Stromal cell of bone marrow (primary cell): ENCODE measurements around the gene RELT.
A peak's percentile ranks its signal among the peaks of the same experiment; 100 is the strongest.

Experiments
- DNase-seq: peaks from one replicate; pipeline ENCODE4 v3.0.0-alpha.2; 2012; ENCODE audit warnings: low read depth

The RELT gene

GRCh38 chr11:73404506-73405145 lies 28.4 kb downstream of the RELT start:
- DNase-seq = no peak

- no peak for DNase-seq
Observed at GRCh38 chr11:73405146-73405510, 28.9 kb downstream of the RELT start.

- DNase-seq = no peak
Observed at GRCh38 chr11:73406131-73406530, 29.9 kb downstream of the RELT start.

- no peak for DNase-seq
Observed at GRCh38 chr11:73406619-73407018, 30.4 kb downstream of the RELT start.

GRCh38 chr11:73409431-73409830 lies 33.2 kb downstream of the RELT start:
- no peak for DNase-seq

- DNase-seq = no peak
Observed at GRCh38 chr11:73410627-73411026, 34.4 kb downstream of the RELT start.

- no peak for DNase-seq
Observed at GRCh38 chr11:73411031-73411430, 34.8 kb downstream of the RELT start.

- DNase-seq = no peak
Observed at GRCh38 chr11:73412308-73412707, 36.1 kb downstream of the RELT start.

GRCh38 chr11:73413256-73413655 lies 37.1 kb downstream of the RELT start:
- DNase-seq = no peak

GRCh38 chr11:73414977-73415651 lies 38.9 kb downstream of the RELT start:
- peak; percentile 69 for DNase-seq

- peak; percentile 58 for DNase-seq
Observed at GRCh38 chr11:73415854-73416615, 39.8 kb downstream of the RELT start.

GRCh38 chr11:73416786-73417185 lies 40.6 kb downstream of the RELT start:
- DNase-seq = peak; percentile 31

- DNase-seq = no peak
Observed at GRCh38 chr11:73420136-73420535, 43.9 kb downstream of the RELT start.

GRCh38 chr11:73422886-73423285 lies 46.7 kb downstream of the RELT start:
- DNase-seq = no peak

- DNase-seq = no peak
Observed at GRCh38 chr11:73423506-73423905, 47.3 kb downstream of the RELT start.

GRCh38 chr11:73425108-73425507 lies 48.9 kb downstream of the RELT start:
- no peak for DNase-seq

- no peak for DNase-seq
Observed at GRCh38 chr11:73426219-73426850, 50.1 kb downstream of the RELT start.

GRCh38 chr11:73428227-73428626 lies 52.0 kb downstream of the RELT start:
- no peak for DNase-seq

- no peak for DNase-seq
Observed at GRCh38 chr11:73428699-73429098, 52.5 kb downstream of the RELT start.

- DNase-seq = peak; percentile 38
Observed at GRCh38 chr11:73429121-73429750, 53.0 kb downstream of the RELT start.

GRCh38 chr11:73430326-73430725 lies 54.1 kb downstream of the RELT start:
- no peak for DNase-seq

GRCh38 chr11:73431396-73431795 lies 55.2 kb downstream of the RELT start:
- DNase-seq = no peak
